ENCODE measurements around the gene POU2F1.
A peak's percentile ranks its signal among the peaks of the same experiment; 100 is the strongest.

POU2F1 gene

DNA sequence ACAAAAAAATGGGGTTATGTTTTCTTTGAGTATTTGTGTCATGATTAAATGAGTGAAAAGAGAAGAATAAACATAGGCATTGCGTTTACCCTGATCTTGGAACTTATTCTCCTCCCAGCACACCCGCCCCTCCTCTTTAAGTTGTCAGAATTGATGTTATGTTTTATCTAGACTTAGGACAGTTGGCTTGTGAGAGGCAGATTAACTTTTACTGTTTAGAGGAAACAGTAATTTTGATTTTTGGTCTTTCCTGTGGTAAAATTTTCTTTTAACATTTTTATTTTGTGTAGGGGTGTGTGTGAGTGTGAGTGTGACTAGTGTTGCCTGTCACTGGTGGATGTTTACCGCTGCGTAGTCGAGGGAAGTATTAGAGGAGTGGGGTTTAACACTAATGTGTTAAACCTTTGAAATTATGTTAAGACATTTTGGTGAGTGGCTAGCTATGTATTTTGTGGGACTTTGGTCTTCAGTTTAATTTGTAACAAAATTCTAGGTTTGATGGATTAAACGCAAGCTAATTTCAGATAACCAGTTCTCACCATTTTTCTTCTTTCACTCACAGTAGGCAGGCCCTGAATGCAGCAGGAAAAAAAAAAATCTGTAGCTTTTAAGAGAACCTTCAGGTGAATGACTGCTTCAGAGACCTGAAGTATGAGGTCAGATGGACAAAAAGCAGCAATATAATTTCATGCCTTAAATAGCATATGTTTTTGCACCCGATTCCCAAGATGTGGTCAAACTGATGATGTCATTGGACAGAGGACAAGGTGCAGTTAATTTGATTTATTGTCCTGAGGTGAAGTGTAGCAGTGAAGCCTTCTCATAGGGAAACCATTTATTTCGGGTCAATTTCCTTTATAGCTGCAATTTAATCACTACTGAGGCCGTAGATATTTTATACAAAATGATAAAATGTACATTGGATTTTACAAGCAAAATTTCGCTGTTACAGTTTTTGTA is 2.7 kb downstream of the POU2F1 start (continued):
- TF ChIP-seq, protein P1, sequence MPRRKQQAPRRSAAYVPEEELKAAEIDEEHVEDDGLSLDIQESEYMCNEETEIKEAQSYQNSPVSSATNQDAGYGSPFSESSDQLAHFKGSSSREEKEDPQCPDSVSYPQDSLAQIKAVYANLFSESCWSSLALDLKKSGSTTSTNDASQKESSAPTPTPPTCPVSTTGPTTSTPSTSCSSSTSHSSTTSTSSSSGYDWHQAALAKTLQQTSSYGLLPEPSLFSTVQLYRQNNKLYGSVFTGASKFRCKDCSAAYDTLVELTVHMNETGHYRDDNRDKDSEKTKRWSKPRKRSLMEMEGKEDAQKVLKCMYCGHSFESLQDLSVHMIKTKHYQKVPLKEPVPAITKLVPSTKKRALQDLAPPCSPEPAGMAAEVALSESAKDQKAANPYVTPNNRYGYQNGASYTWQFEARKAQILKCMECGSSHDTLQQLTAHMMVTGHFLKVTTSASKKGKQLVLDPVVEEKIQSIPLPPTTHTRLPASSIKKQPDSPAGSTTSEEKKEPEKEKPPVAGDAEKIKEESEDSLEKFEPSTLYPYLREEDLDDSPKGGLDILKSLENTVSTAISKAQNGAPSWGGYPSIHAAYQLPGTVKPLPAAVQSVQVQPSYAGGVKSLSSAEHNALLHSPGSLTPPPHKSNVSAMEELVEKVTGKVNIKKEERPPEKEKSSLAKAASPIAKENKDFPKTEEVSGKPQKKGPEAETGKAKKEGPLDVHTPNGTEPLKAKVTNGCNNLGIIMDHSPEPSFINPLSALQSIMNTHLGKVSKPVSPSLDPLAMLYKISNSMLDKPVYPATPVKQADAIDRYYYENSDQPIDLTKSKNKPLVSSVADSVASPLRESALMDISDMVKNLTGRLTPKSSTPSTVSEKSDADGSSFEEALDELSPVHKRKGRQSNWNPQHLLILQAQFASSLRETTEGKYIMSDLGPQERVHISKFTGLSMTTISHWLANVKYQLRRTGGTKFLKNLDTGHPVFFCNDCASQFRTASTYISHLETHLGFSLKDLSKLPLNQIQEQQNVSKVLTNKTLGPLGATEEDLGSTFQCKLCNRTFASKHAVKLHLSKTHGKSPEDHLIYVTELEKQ (tag by site-specific recombination; IDR thresholded peaks at IDR 0.05; ENCODE audit: borderline replicate concordance) = peak; percentile 84
- TF ChIP-seq, protein P2, sequence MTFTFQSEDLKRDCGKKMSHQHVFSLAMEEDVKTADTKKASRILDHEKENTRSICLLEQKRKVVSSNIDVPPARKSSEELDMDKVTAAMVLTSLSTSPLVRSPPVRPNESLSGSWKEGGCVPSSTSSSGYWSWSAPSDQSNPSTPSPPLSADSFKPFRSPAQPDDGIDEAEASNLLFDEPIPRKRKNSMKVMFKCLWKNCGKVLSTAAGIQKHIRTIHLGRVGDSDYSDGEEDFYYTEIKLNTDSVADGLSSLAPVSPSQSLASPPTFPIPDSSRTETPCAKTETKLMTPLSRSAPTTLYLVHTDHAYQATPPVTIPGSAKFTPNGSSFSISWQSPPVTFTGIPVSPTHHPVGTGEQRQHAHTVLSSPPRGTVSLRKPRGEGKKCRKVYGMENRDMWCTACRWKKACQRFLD (tag by site-specific recombination; IDR thresholded peaks at IDR 0.05) = no peak
- TF ChIP-seq, protein P3, sequence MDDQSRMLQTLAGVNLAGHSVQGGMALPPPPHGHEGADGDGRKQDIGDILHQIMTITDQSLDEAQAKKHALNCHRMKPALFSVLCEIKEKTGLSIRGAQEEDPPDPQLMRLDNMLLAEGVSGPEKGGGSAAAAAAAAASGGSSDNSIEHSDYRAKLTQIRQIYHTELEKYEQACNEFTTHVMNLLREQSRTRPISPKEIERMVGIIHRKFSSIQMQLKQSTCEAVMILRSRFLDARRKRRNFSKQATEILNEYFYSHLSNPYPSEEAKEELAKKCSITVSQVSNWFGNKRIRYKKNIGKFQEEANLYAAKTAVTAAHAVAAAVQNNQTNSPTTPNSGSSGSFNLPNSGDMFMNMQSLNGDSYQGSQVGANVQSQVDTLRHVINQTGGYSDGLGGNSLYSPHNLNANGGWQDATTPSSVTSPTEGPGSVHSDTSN (CRISPR knock-in tag; IDR thresholded peaks at IDR 0.05) = no peak
- TF ChIP-seq ZNF610 (tag by site-specific recombination; IDR thresholded peaks at IDR 0.05; ENCODE audit: borderline replicate concordance) = no peak
- peak; percentile 96 for TF ChIP-seq MEIS1 (CRISPR knock-in tag; IDR thresholded peaks at IDR 0.05; ENCODE audit: borderline replicate concordance)
- peak; percentile 62; the same call in 1 of the 2 replicates for TF ChIP-seq BCL11A (tag by site-specific recombination; IDR thresholded peaks at IDR 0.05; ENCODE audit: low read depth)
- TF ChIP-seq ZBTB7A (tag by site-specific recombination; IDR thresholded peaks at IDR 0.05; ENCODE audit: low read depth) = no peak
- TF ChIP-seq ZNF19 (tag by site-specific recombination; IDR thresholded peaks at IDR 0.05; ENCODE audit: low read depth) = no peak
- TF ChIP-seq HOXA7 (CRISPR knock-in tag; IDR thresholded peaks at IDR 0.05; ENCODE audit: borderline replicate concordance) = no peak
- TF ChIP-seq ZNF391 (tag by site-specific recombination; IDR thresholded peaks at IDR 0.05; ENCODE audit: borderline replicate concordance, low read depth) = peak; percentile 70; the same call in 1 of the 2 replicates
- TF ChIP-seq ZFP69B (tag by site-specific recombination; IDR thresholded peaks at IDR 0.05) = peak; percentile 44; the same call in 1 of the 2 replicates
- no peak for TF ChIP-seq GLI4 (tag by site-specific recombination; IDR thresholded peaks at IDR 0.05)
- no peak for TF ChIP-seq ZNF521 (tag by site-specific recombination; IDR thresholded peaks at IDR 0.05)
- peak; percentile 62 for TF ChIP-seq KLF8 (tag by site-specific recombination; IDR thresholded peaks at IDR 0.05)
- TF ChIP-seq ZNF626 (tag by site-specific recombination; IDR thresholded peaks at IDR 0.05) = no peak; the same call in 1 of the 2 replicates
- peak; percentile 99 for TF ChIP-seq ZNF629 (tag by site-specific recombination; IDR thresholded peaks at IDR 0.05)
- no peak for TF ChIP-seq ZNF114 (tag by site-specific recombination; IDR thresholded peaks at IDR 0.05)
- no peak for TF ChIP-seq ZNF157 (tag by site-specific recombination; IDR thresholded peaks at IDR 0.05)
- peak; percentile 76 for TF ChIP-seq FEZF1 (tag by site-specific recombination; IDR thresholded peaks at IDR 0.05)
- peak; percentile 93; the same call in 1 of the 2 replicates for TF ChIP-seq ZNF24 (tag by site-specific recombination; IDR thresholded peaks at IDR 0.05)
- TF ChIP-seq, protein P4, sequence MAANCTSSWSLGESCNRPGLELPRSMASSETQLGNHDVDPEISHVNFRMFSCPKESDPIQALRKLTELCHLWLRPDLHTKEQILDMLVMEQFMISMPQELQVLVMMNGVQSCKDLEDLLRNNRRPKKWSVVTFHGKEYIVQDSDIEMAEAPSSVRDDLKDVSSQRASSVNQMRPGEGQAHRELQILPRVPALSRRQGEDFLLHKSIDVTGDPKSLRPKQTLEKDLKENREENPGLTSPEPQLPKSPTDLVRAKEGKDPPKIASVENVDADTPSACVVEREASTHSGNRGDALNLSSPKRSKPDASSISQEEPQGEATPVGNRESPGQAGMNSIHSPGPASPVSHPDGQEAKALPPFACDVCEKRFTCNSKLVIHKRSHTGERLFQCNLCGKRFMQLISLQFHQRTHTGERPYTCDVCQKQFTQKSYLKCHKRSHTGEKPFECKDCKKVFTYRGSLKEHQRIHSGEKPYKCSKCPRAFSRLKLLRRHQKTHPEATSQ (tag by site-specific recombination; IDR thresholded peaks at IDR 0.05) = no peak
- TF ChIP-seq, protein P5, sequence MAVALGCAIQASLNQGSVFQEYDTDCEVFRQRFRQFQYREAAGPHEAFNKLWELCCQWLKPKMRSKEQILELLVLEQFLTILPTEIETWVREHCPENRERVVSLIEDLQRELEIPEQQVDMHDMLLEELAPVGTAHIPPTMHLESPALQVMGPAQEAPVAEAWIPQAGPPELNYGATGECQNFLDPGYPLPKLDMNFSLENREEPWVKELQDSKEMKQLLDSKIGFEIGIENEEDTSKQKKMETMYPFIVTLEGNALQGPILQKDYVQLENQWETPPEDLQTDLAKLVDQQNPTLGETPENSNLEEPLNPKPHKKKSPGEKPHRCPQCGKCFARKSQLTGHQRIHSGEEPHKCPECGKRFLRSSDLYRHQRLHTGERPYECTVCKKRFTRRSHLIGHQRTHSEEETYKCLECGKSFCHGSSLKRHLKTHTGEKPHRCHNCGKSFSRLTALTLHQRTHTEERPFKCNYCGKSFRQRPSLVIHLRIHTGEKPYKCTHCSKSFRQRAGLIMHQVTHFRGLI (tag by site-specific recombination; IDR thresholded peaks at IDR 0.05) = no peak
- no peak for TF ChIP-seq ZNF140 (tag by site-specific recombination; IDR thresholded peaks at IDR 0.05)
- TF ChIP-seq ZNF302 (tag by site-specific recombination; IDR thresholded peaks at IDR 0.05; ENCODE audit: low read depth) = peak; percentile 62; the same call in 1 of the 2 replicates
- TF ChIP-seq GLI2 (tag by site-specific recombination; IDR thresholded peaks at IDR 0.05; ENCODE audit: borderline replicate concordance, low read depth) = peak; percentile 34; the same call in 1 of the 2 replicates
- no peak for TF ChIP-seq ZNF175 (tag by site-specific recombination; IDR thresholded peaks at IDR 0.05)
- TF ChIP-seq, protein P6, sequence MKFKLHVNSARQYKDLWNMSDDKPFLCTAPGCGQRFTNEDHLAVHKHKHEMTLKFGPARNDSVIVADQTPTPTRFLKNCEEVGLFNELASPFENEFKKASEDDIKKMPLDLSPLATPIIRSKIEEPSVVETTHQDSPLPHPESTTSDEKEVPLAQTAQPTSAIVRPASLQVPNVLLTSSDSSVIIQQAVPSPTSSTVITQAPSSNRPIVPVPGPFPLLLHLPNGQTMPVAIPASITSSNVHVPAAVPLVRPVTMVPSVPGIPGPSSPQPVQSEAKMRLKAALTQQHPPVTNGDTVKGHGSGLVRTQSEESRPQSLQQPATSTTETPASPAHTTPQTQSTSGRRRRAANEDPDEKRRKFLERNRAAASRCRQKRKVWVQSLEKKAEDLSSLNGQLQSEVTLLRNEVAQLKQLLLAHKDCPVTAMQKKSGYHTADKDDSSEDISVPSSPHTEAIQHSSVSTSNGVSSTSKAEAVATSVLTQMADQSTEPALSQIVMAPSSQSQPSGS (tag by site-specific recombination; IDR thresholded peaks at IDR 0.05; ENCODE audit: low read depth) = peak; percentile 99

Measured in HEK293 (cell line).